NCI-H128 (cell line): ENCODE results near the gene HNF4A.

ENCODE experiments used
- DNase-seq: peaks from one replicate; lab custom pipeline; 2025; ENCODE audit not compliant: unreplicated experiment; lab: John Stamatoyannopoulos, UW

Gene HNF4A

DNA sequence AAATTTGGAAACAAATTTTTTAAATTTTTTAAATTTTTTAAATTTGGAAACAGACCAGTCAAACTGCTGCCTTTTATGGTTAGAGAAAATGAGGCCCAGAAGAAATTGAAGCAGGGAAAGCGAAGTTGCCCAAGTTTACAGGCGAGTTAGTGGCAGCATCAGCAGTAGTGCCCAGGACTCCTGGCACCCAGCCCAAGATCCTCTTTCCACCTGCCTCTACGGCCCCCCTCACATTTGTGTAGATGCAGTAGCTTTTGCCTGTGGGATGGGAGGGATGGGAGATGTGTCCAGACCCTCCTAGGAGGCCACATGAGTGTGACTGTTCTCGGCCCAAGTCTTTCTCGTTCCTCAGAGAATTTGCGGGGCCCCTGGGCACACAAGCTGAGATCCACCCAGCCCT, 49.8 kb downstream of the HNF4A start:
- no peak for DNase-seq

GRCh38 chr20:44405785-44406571, 50.5 kb downstream of the HNF4A start:
- DNase-seq = no peak

- DNase-seq = no peak
Measured at GRCh38 chr20:44406572-44407137, 51.2 kb downstream of the HNF4A start.

GRCh38 chr20:44407402-44408184, 52.1 kb downstream of the HNF4A start:
- DNase-seq = no peak

- DNase-seq = no peak
Measured at GRCh38 chr20:44409132-44409600, 53.7 kb downstream of the HNF4A start.

GRCh38 chr20:44410583-44411019, 55.1 kb downstream of the HNF4A start:
- DNase-seq = no peak

DNA sequence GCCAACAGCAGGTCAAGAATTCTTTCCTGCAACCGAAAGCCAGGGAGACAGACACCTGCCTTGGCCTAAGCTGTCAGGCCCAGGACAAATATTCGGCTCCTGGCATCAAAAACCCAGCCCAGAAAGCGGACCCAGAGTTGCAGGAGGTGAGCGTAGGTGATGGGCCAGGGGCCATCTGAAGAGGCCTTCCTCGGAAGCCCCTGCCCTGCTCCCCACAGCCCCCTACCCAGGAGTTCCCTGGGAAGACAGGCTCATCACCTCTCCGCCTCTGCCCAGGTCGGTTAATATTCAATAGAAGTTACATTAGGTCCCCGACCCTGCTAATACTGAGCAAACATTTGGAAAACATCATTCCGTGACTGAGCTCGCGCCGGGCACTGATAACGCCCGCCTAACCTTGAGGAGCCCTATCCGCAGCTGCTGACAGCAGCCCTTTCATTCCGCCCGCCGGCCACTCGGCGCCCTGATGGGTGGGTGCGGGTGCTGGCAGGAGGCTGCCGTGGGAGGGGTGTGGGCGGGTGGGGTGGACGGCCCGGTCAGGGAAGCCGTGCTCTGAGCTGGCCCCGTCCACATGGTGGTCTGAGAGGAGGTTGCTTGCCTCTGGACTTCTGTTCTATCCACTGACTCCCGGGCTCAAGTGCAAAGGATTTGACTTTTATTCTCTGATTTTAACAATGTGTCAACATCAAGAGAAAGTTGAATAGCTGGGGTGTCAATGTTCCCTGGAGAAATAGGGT, 55.7 kb downstream of the HNF4A start:
- DNase-seq = no peak

GRCh38 chr20:44411757-44412401, 56.4 kb downstream of the HNF4A start:
- no peak for DNase-seq

- DNase-seq = no peak
Measured at GRCh38 chr20:44412402-44413144, 57.1 kb downstream of the HNF4A start.

GRCh38 chr20:44413575-44414345, 58.3 kb downstream of the HNF4A start:
- DNase-seq = no peak

DNA sequence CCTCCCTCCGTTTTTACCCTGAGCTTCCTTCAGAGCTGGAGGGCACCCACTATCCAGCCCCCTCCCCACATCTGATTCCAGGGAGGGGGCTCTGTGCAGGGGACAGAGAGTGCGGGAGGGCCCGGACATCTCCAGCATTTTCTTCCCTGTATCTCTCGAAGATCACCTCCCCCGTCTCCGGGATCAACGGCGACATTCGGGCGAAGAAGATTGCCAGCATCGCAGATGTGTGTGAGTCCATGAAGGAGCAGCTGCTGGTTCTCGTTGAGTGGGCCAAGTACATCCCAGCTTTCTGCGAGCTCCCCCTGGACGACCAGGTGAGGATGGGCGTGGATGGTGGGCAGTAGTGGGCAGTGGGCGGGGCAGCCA, 58.8 kb downstream of the HNF4A start:
- DNase-seq = no peak

- DNase-seq = no peak
Measured at GRCh38 chr20:44414808-44415207, 59.3 kb downstream of the HNF4A start.

- no peak for DNase-seq
Measured at GRCh38 chr20:44415833-44416715, 60.6 kb downstream of the HNF4A start.

DNA sequence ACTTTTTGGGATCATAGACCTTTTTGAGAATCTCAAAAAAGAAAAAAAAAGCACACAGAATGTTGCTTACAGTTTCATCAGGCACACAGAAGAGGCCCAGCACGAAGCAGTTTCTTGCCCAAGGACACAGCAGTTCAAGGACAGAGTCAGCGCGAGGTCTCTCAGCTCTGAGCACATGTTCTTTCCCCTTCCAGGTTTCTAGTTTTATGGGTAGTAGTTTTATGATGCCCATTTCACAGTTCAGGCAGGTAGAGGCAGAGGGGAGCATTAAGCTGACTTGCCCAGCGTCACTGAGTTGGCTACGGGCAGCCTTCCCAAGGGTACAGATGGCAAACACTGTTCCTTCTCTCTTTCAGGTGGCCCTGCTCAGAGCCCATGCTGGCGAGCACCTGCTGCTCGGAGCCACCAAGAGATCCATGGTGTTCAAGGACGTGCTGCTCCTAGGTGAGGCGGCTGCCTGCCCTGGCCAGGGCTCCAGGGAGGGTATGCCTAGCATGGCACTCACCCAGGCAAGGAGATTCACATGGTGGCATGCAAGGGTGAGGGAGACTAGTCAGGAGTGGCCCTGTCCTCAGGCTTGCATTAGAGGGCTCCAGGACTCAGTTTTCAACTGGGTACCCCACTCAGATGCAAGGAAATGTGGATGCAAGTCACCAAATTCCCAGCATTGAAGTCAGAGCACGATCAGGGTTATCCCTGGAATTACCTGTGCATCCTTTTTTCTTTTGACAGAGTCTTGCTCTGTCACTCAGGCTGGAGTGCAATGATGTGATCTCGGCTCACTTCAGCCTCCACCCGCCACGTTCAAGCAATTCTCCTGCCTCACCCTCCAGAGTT, 62.8 kb downstream of the HNF4A start:
- DNase-seq = no peak

DNA sequence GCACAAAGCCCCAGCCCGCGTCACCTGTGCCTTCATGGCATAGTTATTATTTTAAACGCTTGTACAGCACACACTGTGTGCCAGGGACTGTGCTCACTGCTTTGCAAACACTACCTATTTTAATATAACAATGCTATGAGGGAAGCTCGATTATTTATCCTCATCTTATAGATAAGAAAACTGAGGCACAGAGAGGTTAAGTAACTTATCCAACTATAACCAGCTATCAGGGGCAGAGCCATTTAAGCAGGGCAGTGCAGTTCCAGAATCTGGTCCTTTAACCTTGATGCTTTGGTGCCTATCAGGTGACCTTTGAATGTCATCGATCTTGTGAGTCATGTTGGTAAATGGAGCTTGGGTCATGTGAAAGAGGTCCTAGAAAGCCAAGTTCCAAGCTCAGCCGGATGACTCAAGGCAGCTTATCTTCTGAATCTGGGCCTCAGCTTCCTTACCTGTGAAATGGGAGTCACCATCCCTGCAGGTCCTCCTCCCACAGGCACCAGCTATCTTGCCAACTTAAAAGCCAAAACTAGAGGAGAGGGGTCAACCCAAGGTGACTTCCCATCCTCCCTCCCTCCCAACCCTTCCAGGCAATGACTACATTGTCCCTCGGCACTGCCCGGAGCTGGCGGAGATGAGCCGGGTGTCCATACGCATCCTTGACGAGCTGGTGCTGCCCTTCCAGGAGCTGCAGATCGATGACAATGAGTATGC, 63.8 kb downstream of the HNF4A start:
- no peak for DNase-seq

- DNase-seq = no peak
Measured at GRCh38 chr20:44420497-44420896, 65.0 kb downstream of the HNF4A start.

DNA sequence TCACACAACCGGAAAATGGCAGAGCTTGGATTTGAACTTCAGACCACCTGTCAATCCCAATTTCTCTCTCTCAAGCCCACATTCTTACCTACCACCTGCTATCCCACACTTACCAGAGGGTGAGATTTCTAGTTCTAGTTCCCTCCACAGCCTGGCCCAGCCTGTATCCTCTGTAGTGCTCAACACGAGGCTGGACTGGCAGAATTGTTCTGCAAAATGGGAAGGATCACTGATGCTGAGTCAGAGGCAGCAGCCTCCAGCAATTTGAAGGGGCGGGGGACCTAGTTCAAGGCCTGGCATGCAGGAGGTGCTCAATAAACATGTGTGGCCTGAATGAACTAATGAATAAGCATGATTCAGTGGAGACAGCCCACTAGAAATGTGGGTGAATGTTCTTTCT, 66.6 kb downstream of the HNF4A start:
- DNase-seq = no peak
